ENCODE measurements around the gene PNPT1. TPM values are rescaled to one million over a fixed set of nuclear protein-coding genes. Genes with fewer than 3 reads are reported as not detected.

The PNPT1 gene
- total and polyA plus RNA-seq, 9 of the 15 experiments (the other 6 are each of a cell fraction or from before 2014, with no cell fraction given): 46.5 to 104 (median 62.7) TPM

- TF ChIP-seq, protein P1, sequence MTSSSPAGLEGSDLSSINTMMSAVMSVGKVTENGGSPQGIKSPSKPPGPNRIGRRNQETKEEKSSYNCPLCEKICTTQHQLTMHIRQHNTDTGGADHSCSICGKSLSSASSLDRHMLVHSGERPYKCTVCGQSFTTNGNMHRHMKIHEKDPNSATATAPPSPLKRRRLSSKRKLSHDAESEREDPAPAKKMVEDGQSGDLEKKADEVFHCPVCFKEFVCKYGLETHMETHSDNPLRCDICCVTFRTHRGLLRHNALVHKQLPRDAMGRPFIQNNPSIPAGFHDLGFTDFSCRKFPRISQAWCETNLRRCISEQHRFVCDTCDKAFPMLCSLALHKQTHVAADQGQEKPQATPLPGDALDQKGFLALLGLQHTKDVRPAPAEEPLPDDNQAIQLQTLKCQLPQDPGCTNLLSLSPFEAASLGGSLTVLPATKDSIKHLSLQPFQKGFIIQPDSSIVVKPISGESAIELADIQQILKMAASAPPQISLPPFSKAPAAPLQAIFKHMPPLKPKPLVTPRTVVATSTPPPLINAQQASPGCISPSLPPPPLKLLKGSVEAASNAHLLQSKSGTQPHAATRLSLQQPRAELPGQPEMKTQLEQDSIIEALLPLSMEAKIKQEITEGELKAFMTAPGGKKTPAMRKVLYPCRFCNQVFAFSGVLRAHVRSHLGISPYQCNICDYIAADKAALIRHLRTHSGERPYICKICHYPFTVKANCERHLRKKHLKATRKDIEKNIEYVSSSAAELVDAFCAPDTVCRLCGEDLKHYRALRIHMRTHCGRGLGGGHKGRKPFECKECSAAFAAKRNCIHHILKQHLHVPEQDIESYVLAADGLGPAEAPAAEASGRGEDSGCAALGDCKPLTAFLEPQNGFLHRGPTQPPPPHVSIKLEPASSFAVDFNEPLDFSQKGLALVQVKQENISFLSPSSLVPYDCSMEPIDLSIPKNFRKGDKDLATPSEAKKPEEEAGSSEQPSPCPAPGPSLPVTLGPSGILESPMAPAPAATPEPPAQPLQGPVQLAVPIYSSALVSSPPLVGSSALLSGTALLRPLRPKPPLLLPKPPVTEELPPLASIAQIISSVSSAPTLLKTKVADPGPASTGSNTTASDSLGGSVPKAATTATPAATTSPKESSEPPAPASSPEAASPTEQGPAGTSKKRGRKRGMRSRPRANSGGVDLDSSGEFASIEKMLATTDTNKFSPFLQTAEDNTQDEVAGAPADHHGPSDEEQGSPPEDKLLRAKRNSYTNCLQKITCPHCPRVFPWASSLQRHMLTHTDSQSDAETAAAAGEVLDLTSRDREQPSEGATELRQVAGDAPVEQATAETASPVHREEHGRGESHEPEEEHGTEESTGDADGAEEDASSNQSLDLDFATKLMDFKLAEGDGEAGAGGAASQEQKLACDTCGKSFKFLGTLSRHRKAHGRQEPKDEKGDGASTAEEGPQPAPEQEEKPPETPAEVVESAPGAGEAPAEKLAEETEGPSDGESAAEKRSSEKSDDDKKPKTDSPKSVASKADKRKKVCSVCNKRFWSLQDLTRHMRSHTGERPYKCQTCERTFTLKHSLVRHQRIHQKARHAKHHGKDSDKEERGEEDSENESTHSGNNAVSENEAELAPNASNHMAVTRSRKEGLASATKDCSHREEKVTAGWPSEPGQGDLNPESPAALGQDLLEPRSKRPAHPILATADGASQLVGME (CRISPR knock-in tag; IDR thresholded peaks at IDR 0.05): 0 out of 2 replicates have a peak, but pooled peaks have one; percentile 63
- TF ChIP-seq, protein P2, sequence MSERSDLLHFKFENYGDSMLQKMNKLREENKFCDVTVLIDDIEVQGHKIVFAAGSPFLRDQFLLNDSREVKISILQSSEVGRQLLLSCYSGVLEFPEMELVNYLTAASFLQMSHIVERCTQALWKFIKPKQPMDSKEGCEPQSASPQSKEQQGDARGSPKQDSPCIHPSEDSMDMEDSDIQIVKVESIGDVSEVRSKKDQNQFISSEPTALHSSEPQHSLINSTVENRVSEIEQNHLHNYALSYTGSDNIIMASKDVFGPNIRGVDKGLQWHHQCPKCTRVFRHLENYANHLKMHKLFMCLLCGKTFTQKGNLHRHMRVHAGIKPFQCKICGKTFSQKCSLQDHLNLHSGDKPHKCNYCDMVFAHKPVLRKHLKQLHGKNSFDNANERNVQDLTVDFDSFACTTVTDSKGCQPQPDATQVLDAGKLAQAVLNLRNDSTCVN (CRISPR knock-in tag; IDR thresholded peaks at IDR 0.05): 0 out of 2 replicates have a peak, but pooled peaks have one; percentile 42
- TF ChIP-seq MYC (IDR thresholded peaks at IDR 0.05; ENCODE audit: low read depth, low read length) (peak; percentile 95), MYC (CRISPR knock-in tag; IDR thresholded peaks at IDR 0.05; ENCODE audit: borderline replicate concordance, low read depth) (no peak), ZFP36 (IDR thresholded peaks at IDR 0.05; ENCODE audit: low read depth, low read length, partially characterized antibody) (peak; percentile 28), POLR2A (conservative IDR thresholded peaks at IDR 0.05) (peak; percentile 95), SRSF1 (IDR thresholded peaks at IDR 0.05; ENCODE audit: low read depth, low read length) (0 out of 2 replicates have a peak, but pooled peaks have one; percentile 39), ATF3 (IDR thresholded peaks at IDR 0.05) (no peak), ATF3 (CRISPR knock-in tag; conservative IDR thresholded peaks at IDR 0.05) (no peak), E2F4 (CRISPR knock-in tag; IDR thresholded peaks at IDR 0.05; ENCODE audit: low read depth) (no peak), XRCC3 (IDR thresholded peaks at IDR 0.05) (no peak), ZNF431 (CRISPR knock-in tag; IDR thresholded peaks at IDR 0.05) (peak; percentile 82; the same call in 1 of the 2 replicates), NKRF (IDR thresholded peaks at IDR 0.05; ENCODE audit: borderline replicate concordance) (peak; percentile 40; the same call in 1 of the 2 replicates), JUN (IDR thresholded peaks at IDR 0.05; ENCODE audit: borderline replicate concordance, low read depth, low read length) (peak; percentile 25; the same call in 1 of the 2 replicates), JUN (CRISPR knock-in tag; IDR thresholded peaks at IDR 0.05; ENCODE audit: borderline replicate concordance) (no peak)
Measured at GRCh38 chr2:55617175-55618024, 76.2 kb downstream of the PNPT1 start, which contains the start of gene PPP4R3B (continued).

Measured in K562 (cell line).